ENCODE data around the gene CACFD1.
"Not testable (repeated sequence)": the region's sequence is repeated elsewhere in the genome, so short reads cannot be mapped to it uniquely, and the experiment has no call there.

Gene CACFD1

DNA sequence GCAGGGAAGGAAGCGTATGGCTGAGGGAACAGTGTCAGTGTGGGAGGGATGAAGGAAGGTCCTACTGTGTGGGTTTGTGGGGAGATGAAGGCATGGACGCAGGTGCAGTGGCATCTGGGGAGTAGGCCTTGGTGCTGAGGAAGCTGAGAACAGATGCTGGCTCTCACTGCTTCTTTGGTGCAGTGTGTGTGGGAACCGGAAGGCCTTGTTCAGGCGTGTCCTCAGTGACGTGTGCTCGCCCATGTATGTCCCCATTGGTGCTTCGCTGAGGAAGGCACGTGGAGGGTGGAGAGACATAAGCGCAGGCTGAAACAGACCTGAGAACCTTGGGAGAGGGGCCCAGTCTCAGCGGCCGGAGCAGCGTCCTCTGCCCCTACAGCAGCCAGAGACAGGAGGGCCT, 18.9 kb upstream of the CACFD1 start:
- DNase-seq (ENCODE audit: low read depth in 3 of 3), result no peak

DNA sequence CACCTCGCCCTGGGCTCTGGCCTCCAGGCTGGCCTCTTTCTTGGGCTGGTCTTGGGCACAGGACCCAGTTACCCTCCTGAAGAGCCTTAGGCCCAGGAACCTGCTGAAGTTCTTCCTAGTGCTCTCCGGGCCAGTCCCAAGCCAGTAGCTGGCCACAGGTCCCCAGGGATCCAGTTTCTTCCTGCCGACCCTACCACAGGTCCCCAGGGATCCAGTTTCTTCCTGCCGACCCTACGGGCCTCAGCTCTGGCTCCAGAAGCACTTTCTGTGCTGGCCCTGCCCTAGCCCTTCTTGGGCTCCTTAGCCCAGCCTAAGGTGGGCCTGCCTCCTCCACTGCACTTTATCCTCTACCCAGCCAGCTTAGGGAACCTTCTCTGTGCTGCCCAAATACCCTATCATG, 18.2 kb upstream of the CACFD1 start:
- no peak for DNase-seq (ENCODE audit: low read depth in 3 of 3)

DNA sequence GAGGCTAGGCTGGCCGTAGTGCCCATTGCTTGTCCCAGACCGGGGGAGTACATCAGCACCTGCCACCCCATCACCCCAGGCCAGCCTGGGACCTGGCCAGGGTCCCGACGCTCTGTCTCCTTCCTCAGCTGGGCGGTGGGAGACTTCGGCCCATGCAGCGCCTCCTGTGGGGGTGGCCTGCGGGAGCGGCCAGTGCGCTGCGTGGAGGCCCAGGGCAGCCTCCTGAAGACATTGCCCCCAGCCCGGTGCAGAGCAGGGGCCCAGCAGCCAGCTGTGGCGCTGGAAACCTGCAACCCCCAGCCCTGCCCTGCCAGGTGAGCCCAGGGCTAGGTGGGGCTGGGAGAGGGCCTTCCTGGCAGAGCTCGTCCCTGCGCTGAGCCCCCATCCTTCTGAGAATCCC, 16.5 kb upstream of the CACFD1 start:
- no peak for DNase-seq (ENCODE audit: low read depth in 3 of 3)

DNA sequence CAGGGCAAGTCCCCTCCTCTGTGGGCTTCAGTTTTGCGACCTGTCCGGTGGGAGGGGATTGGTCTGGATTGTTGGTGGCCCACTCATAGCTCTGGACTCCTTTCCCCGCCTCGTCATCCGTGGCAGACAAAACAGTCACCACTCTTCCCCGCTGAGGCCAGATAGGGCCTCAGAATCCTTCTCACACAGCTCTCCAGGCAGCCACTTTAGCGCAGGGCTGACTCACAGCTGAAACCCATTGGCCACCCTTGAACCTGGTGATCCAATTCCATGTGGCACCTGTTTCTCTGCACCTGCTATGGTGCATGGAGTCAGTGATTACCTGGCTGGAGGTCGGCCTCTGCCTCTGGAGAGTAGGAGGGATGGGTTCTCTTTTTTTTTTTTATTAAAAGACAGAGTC, 15.8 kb upstream of the CACFD1 start:
- no peak for DNase-seq (ENCODE audit: low read depth in 3 of 3)

DNA sequence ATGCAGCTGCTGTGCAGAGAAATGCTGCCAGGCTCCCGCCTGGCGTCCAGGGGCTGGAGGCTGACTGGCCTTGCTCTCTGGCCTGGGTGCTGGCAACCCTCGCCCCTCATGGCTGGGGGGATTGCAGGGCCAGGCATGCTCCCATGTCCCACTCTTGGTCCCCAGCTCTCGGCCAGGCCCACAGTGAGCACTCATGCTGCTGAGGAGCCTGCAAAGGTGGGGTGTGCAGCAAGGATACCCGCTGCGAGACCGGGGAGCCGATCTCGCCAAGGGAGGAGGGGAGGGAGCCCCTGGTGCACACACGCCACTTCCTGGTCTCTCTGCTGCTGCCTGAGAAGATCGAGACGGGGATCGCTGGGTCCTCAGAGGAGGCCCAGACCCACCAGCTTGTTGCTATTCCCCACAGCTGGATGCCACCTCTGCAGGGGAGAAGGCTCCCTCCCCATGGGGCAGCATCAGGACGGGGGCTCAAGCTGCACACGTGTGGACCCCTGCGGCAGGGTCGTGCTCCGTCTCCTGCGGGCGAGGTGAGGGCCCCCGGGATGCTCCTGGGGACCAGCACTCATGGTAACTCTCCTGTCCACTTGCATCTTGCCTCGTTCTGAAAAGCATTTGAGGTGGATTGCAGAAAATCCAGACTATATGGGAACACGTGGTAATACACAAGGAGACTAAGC, 14.3 kb upstream of the CACFD1 start:
- no peak for DNase-seq (ENCODE audit: low read depth in 3 of 3)

DNA sequence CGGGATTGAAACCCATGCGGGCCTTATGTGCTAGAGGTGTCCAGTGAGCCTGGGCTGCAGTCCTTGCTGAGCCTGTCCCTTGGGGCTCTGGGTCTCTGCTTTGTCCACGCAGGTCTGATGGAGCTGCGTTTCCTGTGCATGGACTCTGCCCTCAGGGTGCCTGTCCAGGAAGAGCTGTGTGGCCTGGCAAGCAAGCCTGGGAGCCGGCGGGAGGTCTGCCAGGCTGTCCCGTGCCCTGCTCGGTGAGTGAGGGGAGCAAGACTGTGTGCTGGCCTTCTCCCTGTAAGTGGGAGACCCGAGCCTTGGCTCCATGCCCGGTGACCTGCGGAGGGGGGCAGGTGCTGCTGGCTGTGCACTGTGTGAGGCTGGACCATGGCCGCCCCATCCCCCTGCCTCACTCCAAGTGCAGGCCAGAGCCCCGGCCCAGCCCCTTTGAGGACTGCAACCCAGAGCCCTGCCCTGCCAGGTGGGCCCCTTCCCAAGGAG, 11.2 kb upstream of the CACFD1 start:
- DNase-seq (ENCODE audit: low read depth in 3 of 3), result no peak

DNA sequence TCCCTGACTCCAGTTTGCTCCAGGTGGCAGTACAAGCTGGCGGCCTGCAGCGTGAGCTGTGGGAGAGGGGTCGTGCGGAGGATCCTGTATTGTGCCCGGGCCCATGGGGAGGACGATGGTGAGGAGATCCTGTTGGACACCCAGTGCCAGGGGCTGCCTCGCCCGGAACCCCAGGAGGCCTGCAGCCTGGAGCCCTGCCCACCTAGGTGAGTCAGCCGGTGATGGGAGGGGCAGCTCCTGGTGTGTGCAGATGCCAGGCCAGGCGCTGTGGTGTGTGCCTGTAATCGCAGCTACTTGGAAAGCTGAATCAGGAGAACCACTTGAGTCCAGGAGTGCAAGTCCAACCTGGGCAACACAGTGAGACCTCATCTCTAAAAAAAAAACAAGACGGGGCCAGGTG, 10.0 kb upstream of the CACFD1 start:
- no peak for DNase-seq (ENCODE audit: low read depth in 3 of 3)

DNA sequence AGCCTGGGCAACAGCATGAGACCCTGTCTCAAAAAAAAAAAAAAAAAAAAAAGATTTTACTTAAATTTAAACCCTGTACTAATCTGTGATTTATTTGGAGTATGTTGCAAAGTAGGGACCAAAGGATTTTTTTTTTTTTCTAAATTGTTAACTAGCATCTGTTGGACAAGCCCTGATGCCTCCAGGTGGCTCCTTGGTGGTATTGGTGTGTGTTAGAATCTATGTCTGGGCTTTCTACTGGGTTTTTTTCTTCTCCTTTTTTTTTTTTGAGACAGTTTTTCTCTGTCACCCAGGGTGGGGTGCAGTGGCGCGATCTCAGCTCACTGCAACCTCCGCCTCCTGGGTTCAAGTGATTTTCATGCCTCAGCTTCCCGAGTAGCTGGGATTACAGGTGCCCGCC, 7.9 kb upstream of the CACFD1 start:
- DNase-seq (ENCODE audit: low read depth in 3 of 3), result not testable (repeated sequence)

DNA sequence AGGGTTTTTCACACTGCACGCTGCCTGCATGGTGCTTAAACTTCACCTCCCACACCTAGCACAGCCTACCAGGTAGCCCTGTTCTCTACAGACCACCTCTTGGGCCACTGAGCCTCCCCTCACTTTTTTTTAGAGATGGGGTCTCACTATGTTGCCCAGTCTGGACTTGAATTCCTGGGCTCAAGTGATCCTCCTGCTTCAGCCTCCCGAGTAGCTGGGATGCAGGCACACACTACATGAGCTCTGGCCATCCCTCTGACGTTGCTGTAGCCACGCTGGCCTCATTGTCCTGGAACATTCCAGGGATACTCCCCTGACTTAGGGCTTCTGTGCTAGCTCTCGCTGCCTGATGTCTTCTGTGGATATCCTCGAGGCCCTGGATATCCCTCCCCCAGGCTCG, 7.2 kb upstream of the CACFD1 start:
- no peak for DNase-seq (ENCODE audit: low read depth in 3 of 3)

DNA sequence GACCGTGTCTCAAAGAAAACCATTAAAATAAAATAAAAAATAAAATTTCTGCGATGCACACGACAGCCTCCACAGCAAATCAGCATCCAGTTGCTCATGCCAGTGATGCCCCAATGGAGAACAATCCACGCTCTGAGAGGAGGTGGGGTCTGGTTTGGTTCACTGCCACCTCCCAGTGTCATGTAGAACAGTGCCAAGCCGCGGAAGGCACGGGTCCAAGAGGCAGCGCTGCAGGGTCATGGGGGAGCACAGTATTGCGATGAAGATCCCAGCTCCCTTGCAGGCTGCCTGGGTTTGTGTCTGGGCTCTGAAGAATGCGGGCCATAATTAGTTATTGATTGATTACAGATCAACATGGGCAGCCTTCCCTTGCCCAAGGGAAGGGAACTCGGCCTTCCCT, 6.1 kb upstream of the CACFD1 start:
- no peak for DNase-seq (ENCODE audit: low read depth in 3 of 3)

DNA sequence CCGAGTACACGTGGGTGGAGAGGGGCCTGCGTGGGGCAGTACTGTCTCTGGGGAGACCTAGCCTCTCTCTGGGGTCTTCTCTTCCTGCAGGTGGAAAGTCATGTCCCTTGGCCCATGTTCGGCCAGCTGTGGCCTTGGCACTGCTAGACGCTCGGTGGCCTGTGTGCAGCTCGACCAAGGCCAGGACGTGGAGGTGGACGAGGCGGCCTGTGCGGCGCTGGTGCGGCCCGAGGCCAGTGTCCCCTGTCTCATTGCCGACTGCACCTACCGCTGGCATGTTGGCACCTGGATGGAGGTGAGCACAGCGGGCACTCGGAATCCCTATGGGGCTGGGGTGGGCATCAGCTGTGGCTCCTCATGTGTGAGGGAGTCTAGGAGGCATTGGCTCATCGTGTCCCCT, 5.5 kb upstream of the CACFD1 start:
- DNase-seq (ENCODE audit: low read depth in 3 of 3), result no peak

DNA sequence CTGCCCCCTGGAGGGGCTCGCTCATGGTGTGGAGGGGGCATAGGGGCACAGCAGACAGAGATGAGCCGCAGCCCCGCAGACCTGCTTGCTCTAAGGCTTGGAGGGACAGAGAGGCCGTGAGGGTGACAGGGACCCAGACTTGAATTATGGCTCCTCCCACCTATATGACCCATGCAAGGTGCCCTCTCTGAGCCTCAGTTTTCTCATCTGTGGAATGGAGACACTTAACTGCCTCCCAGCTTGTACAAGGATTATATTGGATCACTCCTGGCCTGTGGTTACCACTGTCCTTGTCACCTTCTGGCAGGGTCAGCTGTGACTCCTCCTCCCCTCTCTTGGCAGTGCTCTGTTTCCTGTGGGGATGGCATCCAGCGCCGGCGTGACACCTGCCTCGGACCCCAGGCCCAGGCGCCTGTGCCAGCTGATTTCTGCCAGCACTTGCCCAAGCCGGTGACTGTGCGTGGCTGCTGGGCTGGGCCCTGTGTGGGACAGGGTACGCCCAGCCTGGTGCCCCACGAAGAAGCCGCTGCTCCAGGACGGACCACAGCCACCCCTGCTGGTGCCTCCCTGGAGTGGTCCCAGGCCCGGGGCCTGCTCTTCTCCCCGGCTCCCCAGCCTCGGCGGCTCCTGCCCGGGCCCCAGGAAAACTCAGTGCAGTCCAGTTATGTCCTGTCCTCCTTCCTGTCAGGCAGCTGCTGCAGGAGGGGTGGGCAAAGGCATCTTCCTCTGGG, 4.7 kb upstream of the CACFD1 start:
- no peak for DNase-seq (ENCODE audit: low read depth in 3 of 3)

DNA sequence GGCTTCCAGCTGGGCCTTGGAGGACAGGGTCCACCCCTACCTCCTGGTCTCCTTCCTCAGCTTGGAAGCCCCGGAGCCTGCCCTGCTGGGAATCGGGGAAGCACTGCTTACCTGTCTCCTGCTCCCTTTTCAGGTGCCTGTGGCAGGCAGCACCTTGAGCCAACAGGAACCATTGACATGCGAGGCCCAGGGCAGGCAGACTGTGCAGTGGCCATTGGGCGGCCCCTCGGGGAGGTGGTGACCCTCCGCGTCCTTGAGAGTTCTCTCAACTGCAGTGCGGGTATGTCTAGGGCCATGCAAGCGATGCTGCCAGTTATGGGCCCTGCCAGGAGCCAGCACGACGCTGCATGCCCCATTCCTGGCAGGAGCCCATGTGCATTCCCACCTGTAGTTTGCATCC, 3.8 kb upstream of the CACFD1 start:
- DNase-seq (ENCODE audit: low read depth in 3 of 3), result no peak

DNA sequence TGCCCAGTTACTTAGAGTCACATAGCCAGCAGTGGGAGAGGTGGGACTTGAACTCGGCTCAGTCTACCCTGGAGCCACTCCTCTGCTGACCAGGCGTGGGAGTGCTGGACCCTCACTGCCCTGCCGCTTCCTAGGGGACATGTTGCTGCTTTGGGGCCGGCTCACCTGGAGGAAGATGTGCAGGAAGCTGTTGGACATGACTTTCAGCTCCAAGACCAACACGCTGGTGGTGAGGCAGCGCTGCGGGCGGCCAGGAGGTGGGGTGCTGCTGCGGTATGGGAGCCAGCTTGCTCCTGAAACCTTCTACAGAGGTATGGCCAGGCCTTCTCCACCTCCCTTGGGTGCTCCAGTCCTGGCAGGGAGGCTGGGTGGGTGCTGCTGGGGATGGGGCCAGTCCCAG, 3.4 kb upstream of the CACFD1 start:
- DNase-seq (ENCODE audit: low read depth in 3 of 3), result no peak

DNA sequence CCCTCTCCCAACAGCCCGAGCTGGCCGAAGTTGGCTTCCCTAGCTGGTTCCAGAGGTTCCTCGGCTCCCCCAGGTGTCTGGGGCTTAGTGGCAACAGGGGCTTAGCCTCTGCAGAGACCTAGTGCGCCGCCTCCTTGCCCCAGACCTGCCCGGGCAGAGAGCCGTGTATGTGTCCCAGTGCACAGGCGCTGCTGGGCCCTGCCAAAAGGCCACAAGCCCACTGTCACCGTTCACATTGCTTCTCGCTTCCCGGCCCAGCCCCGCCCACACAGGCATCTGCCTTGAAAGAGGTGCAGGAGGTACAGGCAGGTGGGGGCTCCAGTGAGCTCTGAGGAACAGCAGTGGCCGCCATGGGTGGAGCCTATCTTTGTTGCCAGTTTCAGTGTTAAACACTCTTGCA, 2.5 kb upstream of the CACFD1 start:
- no peak for DNase-seq (ENCODE audit: low read depth in 3 of 3)

DNA sequence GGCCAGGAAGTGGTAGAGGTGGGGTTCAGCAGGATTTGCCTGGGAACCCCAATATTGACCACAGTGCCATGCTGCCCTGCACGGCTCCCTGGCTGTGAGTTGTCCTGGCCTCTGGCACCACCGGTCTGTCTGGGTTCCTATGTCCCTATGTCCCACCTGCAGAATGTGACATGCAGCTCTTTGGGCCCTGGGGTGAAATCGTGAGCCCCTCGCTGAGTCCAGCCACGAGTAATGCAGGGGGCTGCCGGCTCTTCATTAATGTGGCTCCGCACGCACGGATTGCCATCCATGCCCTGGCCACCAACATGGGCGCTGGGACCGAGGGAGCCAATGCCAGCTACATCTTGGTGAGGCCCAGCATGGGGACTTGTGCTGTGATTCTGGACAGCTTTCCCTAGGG, 2.0 kb upstream of the CACFD1 start:
- no peak for DNase-seq (ENCODE audit: low read depth in 3 of 3)

DNA sequence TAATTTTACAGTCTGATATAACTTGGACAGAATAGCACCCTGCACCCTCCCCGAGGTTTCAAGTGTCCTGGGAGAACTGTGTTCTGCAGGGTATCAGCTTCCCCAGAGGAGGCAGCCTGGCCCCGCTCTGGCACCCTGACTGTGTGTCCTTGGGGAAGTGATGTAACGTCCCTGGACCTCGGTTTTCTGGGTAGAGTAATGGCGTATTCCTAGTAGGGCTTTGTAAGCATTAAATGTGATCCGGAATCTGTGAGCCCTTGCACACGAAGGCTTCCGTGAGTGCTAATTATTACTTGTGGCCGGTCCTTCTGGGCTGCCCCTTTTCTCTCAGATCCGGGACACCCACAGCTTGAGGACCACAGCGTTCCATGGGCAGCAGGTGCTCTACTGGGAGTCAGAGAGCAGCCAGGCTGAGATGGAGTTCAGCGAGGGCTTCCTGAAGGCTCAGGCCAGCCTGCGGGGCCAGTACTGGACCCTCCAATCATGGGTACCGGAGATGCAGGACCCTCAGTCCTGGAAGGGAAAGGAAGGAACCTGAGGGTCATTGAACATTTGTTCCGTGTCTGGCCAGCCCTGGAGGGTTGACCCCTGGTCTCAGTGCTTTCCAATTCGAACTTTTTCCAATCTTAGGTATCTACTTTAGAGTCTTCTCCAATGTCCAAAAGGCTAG, 1.0 kb upstream of the CACFD1 start:
- DNase-seq (ENCODE audit: low read depth in 3 of 3), result no peak

DNA sequence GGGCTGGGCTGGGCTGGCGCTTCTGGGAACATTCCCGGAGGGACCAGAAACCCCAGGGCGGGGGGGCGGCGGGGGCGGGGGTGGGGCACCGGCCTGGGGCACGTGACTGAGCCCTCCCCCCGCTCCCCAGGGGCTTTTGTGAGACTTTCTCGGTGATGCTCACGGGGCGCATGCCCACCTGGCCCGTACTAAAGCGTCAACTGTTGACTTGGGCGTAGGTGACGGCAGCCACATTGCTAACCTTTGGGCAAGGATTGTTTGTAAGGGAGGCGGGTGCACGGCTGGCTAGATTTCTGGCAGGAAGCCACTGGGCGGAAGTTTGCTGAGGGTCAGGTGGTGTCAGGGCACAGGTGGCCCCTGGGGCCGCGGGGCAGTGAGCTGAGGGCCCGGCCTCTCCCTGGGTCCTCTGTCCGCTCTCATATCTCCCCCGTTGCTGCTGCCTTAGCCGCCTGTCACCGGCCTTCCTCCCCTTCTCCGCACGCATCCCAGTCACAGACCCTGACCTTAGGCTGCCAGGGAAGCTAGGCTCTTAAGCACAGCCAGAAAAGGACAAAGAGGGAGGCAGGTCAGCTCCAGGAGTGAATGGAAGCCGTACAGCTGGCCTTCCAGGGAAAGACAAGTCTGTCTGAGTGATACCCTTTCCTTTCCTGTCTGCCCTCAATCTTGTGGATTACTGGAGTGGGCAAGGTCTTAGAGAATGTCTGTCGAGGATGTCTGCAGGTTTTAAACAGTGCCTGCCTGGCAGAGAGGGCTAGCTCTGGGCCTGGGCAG, 812 bp downstream of the CACFD1 start:
- DNase-seq (ENCODE audit: low read depth in 3 of 3), result no peak

DNA sequence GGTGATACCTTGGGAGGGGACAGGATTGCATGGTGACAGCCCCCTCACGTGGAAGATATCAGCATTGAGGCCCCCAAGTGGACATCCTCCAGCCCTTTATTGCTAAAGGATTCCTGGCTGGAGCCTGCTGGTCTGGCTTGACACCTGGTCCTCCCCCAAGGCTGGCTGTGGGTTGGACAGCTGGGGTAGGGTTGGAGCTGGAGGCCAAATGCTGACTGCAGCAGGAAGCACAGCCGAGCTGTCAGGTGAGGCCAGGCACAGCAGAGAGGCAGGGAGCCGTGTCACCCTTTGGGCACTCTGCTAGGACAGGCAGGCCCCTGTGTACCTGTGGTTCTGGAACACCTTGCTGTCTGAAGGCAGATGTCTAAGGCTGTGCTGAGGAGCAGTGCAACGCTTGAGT, 2.2 kb downstream of the CACFD1 start:
- DNase-seq (ENCODE audit: low read depth in 3 of 3), result no peak

DNA sequence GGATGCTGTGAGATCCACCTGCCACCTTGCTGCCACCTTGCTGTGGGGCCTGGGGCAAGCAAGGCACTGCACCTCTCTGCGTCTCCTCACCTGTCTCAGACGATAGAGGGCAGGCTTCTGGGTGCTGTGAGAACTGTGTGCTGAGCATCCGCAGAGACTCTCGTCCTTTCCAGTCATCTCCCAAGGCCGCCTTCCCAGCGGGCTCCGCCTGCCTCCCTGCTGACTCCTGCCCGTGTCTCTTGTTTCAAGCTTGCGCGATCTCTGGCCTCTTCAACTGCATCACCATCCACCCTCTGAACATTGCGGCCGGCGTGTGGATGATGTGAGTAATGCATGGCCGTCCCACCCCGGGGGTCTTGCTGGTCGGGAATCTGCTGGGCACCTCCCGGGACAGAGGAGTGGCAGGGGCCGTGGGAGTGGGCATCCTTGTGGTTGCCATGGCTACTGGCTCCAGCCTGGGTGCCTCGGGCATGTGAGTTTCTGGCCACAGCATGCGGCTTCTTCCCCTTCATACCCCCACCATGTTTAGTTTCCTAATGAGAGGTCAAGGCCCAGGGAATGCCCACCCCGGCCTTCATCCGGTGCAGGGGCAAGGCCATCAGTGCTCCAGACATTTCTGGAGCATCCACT, 3.6 kb downstream of the CACFD1 start:
- DNase-seq (ENCODE audit: low read depth in 3 of 3), result no peak

DNA sequence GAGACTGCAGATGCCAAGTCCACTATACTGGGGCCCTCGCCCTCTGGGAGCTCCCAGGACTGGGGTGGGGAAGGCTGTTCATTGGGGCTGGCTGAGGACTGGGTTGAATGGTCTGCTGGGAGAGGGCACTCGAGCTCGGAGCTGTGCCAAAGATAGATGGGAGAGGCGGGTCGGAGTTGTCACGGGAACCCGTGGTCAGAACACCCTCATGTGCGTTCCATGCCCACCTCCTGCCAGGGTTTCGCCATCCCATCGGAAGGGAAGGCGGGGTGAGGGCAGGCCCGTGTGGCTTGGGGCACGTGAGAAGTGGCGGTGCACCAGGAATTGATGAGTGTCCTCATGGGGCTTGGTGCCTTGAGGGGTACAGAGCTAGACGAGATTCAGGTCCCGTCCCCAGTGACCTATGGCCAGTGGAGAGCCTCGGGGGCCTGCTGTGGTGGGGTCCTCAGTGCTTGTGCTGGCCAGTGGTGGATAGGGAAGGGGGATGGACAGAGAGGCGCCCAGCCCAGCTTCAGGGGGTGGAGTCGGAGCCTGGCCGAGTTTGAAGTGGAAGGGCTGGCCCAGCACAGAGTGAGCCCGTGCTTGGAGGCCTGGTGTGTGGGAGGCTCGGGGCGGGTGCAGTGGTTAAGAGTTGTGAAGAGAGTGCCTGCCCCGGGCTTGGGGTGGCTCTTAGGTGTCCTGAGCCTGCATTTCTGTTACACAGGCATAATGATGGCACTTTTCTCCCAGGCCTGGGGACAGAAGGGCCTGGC, 4.3 kb downstream of the CACFD1 start:
- no peak for DNase-seq (ENCODE audit: low read depth in 3 of 3)
